Measurements from ENCODE around the gene EXOC4. TPM values are rescaled to one million over a fixed set of nuclear protein-coding genes. Genes with fewer than 3 reads are reported as not detected.

EXOC4 gene
- total RNA-seq, 1 experiment from 2014 or later: 75.8 TPM

DNA sequence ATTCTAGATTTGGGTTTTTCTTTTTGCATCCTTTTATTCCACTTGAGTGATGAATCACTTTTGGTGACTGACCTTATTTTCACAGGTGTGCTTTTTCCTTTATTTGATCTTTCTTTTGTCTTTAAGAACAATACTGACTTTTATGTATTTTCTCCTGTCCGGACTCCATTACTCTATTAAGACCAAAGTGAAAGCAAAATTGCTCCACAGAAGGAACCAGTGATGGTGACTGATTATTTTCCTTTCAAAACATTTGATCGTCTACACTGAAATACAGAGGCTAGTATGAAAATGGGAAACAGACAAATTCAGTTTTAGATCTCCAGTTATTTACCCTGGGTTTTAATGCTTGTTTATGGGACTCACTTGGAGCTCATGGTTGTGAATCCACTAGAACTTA is 15.5 kb downstream of the EXOC4 start:
- Histone ChIP-seq H2AK5ac (ENCODE audit: insufficient read length, low read length) (no peak overlapping the region), H3K27me3 (ENCODE audit: insufficient read depth, low read length) (no peaks in the 10 kb centered on the region), H3K4me1 (ENCODE audit: insufficient read depth, low read length) (no peaks in the 10 kb centered on the region), H4K91ac (ENCODE audit: insufficient read length, low read depth, low read length) (no peak overlapping the region), H4K20me1 (ENCODE audit: control insufficient read depth, insufficient read depth, insufficient read length) (no peaks in the 10 kb centered on the region), H2BK15ac (ENCODE audit: low read depth, low read length) (no peak overlapping the region), H2BK120ac (ENCODE audit: low read depth, low read length, poor library complexity, severe bottlenecking) (no peak overlapping the region), H3K14ac (ENCODE audit: insufficient read depth, low read length) (no peak overlapping the region), H2AFZ (ENCODE audit: low read length) (no peak overlapping the region), H3K18ac (ENCODE audit: insufficient read length, low read depth, low read length) (no peak overlapping the region), H3K56ac (ENCODE audit: insufficient read length, low read depth, low read length) (no peak overlapping the region), H3K9ac (ENCODE audit: extremely low read depth, insufficient read length, low read length) (no peak overlapping the region), H3K79me1 (ENCODE audit: insufficient read depth, low read depth, low read length, poor library complexity, severe bottlenecking) (peaks cover 2% of the 10 kb centered on the region), H3K9me3 (ENCODE audit: control insufficient read depth, low read depth, low read length) (no peaks in the 10 kb centered on the region), H3K79me2 (ENCODE audit: insufficient read depth, low read length) (peaks cover 4% of the 10 kb centered on the region; the same call in 1 of the 2 replicates), H2BK5ac (ENCODE audit: insufficient read length, low read length) (no peak overlapping the region), H3K23ac (ENCODE audit: insufficient read length, low read depth, low read length) (no peak overlapping the region), H3K4ac (ENCODE audit: low read depth, low read length) (no peak overlapping the region), H3K4me2 (ENCODE audit: insufficient read depth, insufficient read length, low read length) (no peak overlapping the region), H2BK12ac (ENCODE audit: insufficient read length, low read depth, low read length) (no peak overlapping the region), H4K8ac (replicated peaks; ENCODE audit: insufficient read length, low read depth, low read length) (no peak overlapping the region), H3K23me2 (ENCODE audit: insufficient read length, low read depth, low read length, poor library complexity, severe bottlenecking) (no peaks in the 10 kb centered on the region), H4K5ac (ENCODE audit: insufficient read length, low read depth, low read length) (no peak overlapping the region), H2BK20ac (ENCODE audit: low read depth, low read length, poor library complexity, severe bottlenecking) (no peak overlapping the region), H3T11ph (ENCODE audit: low read length) (no peak overlapping the region), H3K27ac (ENCODE audit: insufficient read length, low read depth, low read length) (no peak overlapping the region)
- WGBS (ENCODE audit: extremely low coverage, insufficient read length, low lambda C conversion rate): no CpG with 5 or more reads among the region's 2 CpGs
- no peak for DNase-seq
- H3K27me3 Mint-ChIP-seq (ENCODE audit: low read depth): no peaks in the 10 kb centered on the region
- no peaks in the 10 kb centered on the region for H3K9me3 Mint-ChIP-seq
- H3K27ac Mint-ChIP-seq: peak overlapping the region; percentile 4 to 14 (median 7); a peak in 2 of 7 replicates
- H3K4me3 Mint-ChIP-seq: no peak overlapping the region
- TF ChIP-seq, protein P1, sequence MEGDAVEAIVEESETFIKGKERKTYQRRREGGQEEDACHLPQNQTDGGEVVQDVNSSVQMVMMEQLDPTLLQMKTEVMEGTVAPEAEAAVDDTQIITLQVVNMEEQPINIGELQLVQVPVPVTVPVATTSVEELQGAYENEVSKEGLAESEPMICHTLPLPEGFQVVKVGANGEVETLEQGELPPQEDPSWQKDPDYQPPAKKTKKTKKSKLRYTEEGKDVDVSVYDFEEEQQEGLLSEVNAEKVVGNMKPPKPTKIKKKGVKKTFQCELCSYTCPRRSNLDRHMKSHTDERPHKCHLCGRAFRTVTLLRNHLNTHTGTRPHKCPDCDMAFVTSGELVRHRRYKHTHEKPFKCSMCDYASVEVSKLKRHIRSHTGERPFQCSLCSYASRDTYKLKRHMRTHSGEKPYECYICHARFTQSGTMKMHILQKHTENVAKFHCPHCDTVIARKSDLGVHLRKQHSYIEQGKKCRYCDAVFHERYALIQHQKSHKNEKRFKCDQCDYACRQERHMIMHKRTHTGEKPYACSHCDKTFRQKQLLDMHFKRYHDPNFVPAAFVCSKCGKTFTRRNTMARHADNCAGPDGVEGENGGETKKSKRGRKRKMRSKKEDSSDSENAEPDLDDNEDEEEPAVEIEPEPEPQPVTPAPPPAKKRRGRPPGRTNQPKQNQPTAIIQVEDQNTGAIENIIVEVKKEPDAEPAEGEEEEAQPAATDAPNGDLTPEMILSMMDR (conservative IDR thresholded peaks at IDR 0.05): no peak
- H3K36me3 Mint-ChIP-seq (ENCODE audit: insufficient read depth in 1 of 3, low read depth in 3 of 3): no peaks in the 10 kb centered on the region
- H3K4me1 Mint-ChIP-seq: peaks cover 22 to 39% of the 10 kb centered on the region in 2 experiments
